HepG2 (cell line): ENCODE results near the gene DHRS4L2. TPM values are rescaled to one million over a fixed set of nuclear protein-coding genes. Genes with fewer than 3 reads are reported as not detected.
"Not testable (repeated sequence)": the region's sequence is repeated elsewhere in the genome, so short reads cannot be mapped to it uniquely, and the experiment has no call there.

Experiments
- ATAC-seq: fragments of 200-7000 bp; cut with Tn5 transposase; 3 replicates; pipeline ENCODE4 v1.9.1; 2020; ENCODE audit warnings: mild to moderate bottlenecking, moderate library complexity
- BruUV-seq: library from RNA; stranded (reverse); fragments of 400-500 nt; replicated peaks from 2 replicates; lab custom pipeline; 2021; lab: Mats Ljungman, UMichigan
- CTCF ChIA-PET: fragments of 300-600 bp; formaldehyde crosslinking; extraction: SDS; loops from one replicate; lab custom pipeline; 2021; ENCODE audit warnings: low total read pairs, inconsistent platforms, low intra/inter-chr PET ratio; lab: Yijun Ruan, JAX
- POLR2A ChIA-PET: fragments of 350-600 bp; sonication (Branson Sonifier 250); formaldehyde crosslinking; loops from one replicate; lab custom pipeline; 2020; ENCODE audit warnings: antibody characterized with exemption, inconsistent platforms; lab: Yijun Ruan, JAX
- DNase-seq: peaks from one replicate; pipeline ENCODE4 v3.0.0-alpha.2; 2015; ENCODE audit warnings: low spot score
- FAIRE-seq: peaks from 3 replicates; lab custom pipeline; 2011; peaks lifted over from hg19 to GRCh38; lab: Jason Lieb, UNC
- H2AFZ ChIP-seq: one replicate; pipeline ENCODE4 v1.6.1; 2011; ENCODE audit warnings: low read length, inconsistent platforms
- H3K27ac ChIP-seq: fragments of 300-600 bp; 3 replicates; pipeline ENCODE4 v1.8.0; 2011; ENCODE audit warnings: mixed run types, mild to moderate bottlenecking, mixed read lengths, low read length, inconsistent platforms; ENCODE audit not compliant: insufficient read depth; ENCODE audit errors: extremely low read length
- H3K27me3 ChIP-seq, 2 experiments: fragments of 200-600 bp in 1 of 2; 2 replicates in 1 of 2; 3 replicates in 1 of 2; pipeline versions ENCODE4 v1.6.0 to v1.8.0; 2011; ENCODE audit warnings: low read length in 2 of 2, mild to moderate bottlenecking in 2 of 2, moderate library complexity in 2 of 2, inconsistent platforms in 1 of 2; ENCODE audit not compliant: insufficient read depth in 2 of 2, control insufficient read depth in 1 of 2
- H3K36me3 ChIP-seq, 2 experiments: fragments of 200-600 bp in 1 of 2; replicated peaks in 1 of 2; 2 replicates in 1 of 2; 3 replicates in 1 of 2; pipeline versions ENCODE4 v1.5.1 to v1.8.0; 2011; ENCODE audit warnings: low read length in 2 of 2, inconsistent platforms in 1 of 2; ENCODE audit not compliant: insufficient read depth in 2 of 2, control insufficient read depth in 1 of 2
- H3K4me1 ChIP-seq: 2 replicates; pipeline ENCODE4 v1.5.1; 2012; ENCODE audit warnings: low read length, inconsistent platforms; ENCODE audit not compliant: insufficient read depth
- H3K4me2 ChIP-seq: 2 replicates; pipeline ENCODE4 v1.6.0; 2011; ENCODE audit warnings: low read depth, low read length, inconsistent platforms
- H3K4me3 ChIP-seq, 3 experiments: fragments of 200-600 bp in 1 of 3; sonication (generic), shearing (Covaris generic) in 1 of 3; replicated peaks in 1 of 3; 2 replicates each; pipeline ENCODE4 v1.5.1; 2011 to 2016; ENCODE audit warnings: low read length in 3 of 3, inconsistent platforms in 2 of 3, low read depth in 2 of 3, mild to moderate bottlenecking in 2 of 3, control low read depth in 1 of 3, mixed read lengths in 1 of 3; ENCODE audit not compliant: insufficient read depth in 1 of 3
- H3K79me2 ChIP-seq: one replicate; pipeline ENCODE4 v1.6.1; 2011; ENCODE audit warnings: low read length, inconsistent platforms; ENCODE audit not compliant: insufficient read depth
- H3K9ac ChIP-seq: 2 replicates; pipeline ENCODE4 v1.6.0; 2011; ENCODE audit warnings: mild to moderate bottlenecking, low read depth, low read length, inconsistent platforms; ENCODE audit not compliant: insufficient read depth
- H3K9me3 ChIP-seq: 2 replicates; pipeline ENCODE4 v1.5.1; 2012; ENCODE audit warnings: mild to moderate bottlenecking, low read length
- H4K20me1 ChIP-seq: 2 replicates; pipeline ENCODE4 v1.6.0; 2011; ENCODE audit warnings: inconsistent platforms, mild to moderate bottlenecking, low read length, moderate library complexity; ENCODE audit not compliant: insufficient read depth
- ATF4 ChIP-seq, 2 experiments: fragments of 450-650 bp in 1 of 2; sonication (generic) in 1 of 2; formaldehyde crosslinking; IDR thresholded peaks; 2 replicates each; pipeline versions ENCODE4 v1.5.0 to v1.8.0; 2020 to 2022; ENCODE audit warnings: mild to moderate bottlenecking in 1 of 2, missing genetic modification reagents in 1 of 2
- BATF2 ChIP-seq: sonication (generic); formaldehyde crosslinking; IDR thresholded peaks from 2 replicates; pipeline ENCODE4 v1.8.0; 2022; ENCODE audit warnings: mild to moderate bottlenecking, missing genetic modification reagents, moderate library complexity
- FOSL2 ChIP-seq: sonication (generic); formaldehyde crosslinking; IDR thresholded peaks from 2 replicates; pipeline ENCODE4 v1.4.0; 2020; ENCODE audit warnings: missing genetic modification reagents
- MLLT10 ChIP-seq: sonication (generic); formaldehyde crosslinking; IDR thresholded peaks from 2 replicates; pipeline ENCODE4 v1.4.0; 2020; ENCODE audit warnings: missing genetic modification reagents
- NONO ChIP-seq, 2 experiments: fragments of 450-650 bp in 1 of 2; sonication (generic) in 1 of 2; formaldehyde crosslinking in 1 of 2; IDR thresholded peaks in 1 of 2; conservative IDR thresholded peaks in 1 of 2; 2 replicates each; pipeline versions ENCODE4 v1.6.1 to v1.8.0; 2017 to 2022; ENCODE audit warnings: mild to moderate bottlenecking in 1 of 2, missing genetic modification reagents in 1 of 2, moderate library complexity in 1 of 2
- ZNF574 ChIP-seq: sonication (generic); formaldehyde crosslinking; IDR thresholded peaks from 2 replicates; pipeline ENCODE4 v1.4.0; 2020; ENCODE audit warnings: missing genetic modification reagents
- ZNF605 ChIP-seq: sonication (generic); formaldehyde crosslinking; IDR thresholded peaks from 2 replicates; pipeline ENCODE4 v1.8.0; 2022; ENCODE audit warnings: mild to moderate bottlenecking, missing genetic modification reagents
- ZNF776 ChIP-seq: sonication (generic); formaldehyde crosslinking; IDR thresholded peaks from 2 replicates; pipeline ENCODE4 v1.4.0; 2020; ENCODE audit warnings: mild to moderate bottlenecking, missing genetic modification reagents
- ZNF841 ChIP-seq: sonication (generic); formaldehyde crosslinking; IDR thresholded peaks from 2 replicates; pipeline ENCODE4 v1.8.1; 2023; ENCODE audit warnings: missing genetic modification reagents, borderline replicate concordance
- WGBS: methylation state at CpG from one replicate; pipeline ENCODE4 v1.1.6; 2017; ENCODE audit warnings: low lambda C conversion rate; 5-methylcytosine and 5-hydroxymethylcytosine counted together
- in situ Hi-C: cut with HindIII; loops from 2 replicates; pipeline ENCODE4 v1.10.0; 2017; ENCODE audit warnings: low pct_unique_long_range_greater_than_20kb; ENCODE audit not compliant: extremely low pct_ligation_motif_present
- intact Hi-C: fragments of 100-400 bp; cut with micrococcal nuclease; formaldehyde crosslinking; loops from one replicate; pipeline ENCODE4 v1.10.0; 2022; ENCODE audit not compliant: unreplicated experiment
- polyA plus RNA-seq, 8 experiments: library from polyadenylated mRNA; depleted of rRNA in 3 of 8; stranded (reverse) in 7 of 8; unstranded in 1 of 8; fragments of >200 nt; fragmentation: Illumina TruSeq in 4 of 8; extraction: Trizol in 4 of 8; gene quantifications; 2 replicates each; pipeline versions ENCODE4 v1.2.1 to v1.2.3, GENCODE V29; 2011 to 2016; ENCODE audit warnings: low read depth in 4 of 8, missing spikeins in 1 of 8, mixed read lengths in 1 of 8; ENCODE audit not compliant: insufficient read depth in 1 of 8
- total RNA-seq, 5 experiments: library from RNA; depleted of rRNA; stranded (reverse); fragments of >200 nt; fragmentation: Illumina TruSeq; extraction: Trizol; gene quantifications; 2 replicates each; pipeline ENCODE4 v1.2.3, GENCODE V29; 2016; ENCODE audit warnings: low read depth in 1 of 5

Gene DHRS4L2
- total and polyA plus RNA-seq, 2 of the 13 experiments (the other 11 are each of a cell fraction or from before 2014, with no cell fraction given): 24.7 to 38.2 TPM

DNA sequence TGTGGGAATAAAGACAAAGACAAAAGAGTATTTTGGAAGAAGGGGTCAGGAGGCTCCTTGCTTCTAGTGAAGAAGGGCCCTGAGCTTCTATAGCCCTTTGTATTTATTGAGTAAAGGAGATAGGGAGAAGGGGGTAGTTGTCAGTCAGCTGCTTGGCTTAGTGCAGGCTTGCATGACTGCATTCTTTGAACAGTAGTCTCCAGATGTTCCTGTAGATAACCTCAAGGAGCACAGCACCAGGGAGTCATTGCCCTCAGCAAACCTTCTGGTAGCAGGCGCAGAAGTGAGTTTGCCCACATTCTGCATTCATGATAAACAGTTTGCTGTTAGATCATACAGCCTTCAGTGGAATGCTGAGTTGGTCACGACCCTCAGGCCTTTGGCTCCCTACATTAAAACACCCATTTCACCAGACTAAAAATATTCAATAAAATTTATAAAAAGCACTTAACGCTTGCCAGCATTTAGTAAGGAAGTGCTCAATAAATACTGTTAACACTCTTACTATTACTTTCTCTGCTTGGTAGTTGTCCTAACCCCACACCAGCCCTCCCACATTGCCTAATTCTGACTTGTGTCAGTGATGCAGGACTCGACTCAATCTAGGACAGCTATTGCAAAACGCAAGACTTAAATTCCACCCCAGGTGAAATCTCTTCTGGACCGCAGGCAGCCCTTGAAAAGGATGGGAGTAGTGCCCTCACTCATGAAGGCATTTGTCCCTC is 38.2 kb upstream of the DHRS4L2 start:
- no peak for ATAC-seq
- POLR2A ChIA-PET: interaction anchor here (1.6 to 3.1 kb wide), 2 partner anchors 315 to 317 kb away, joined by 5 to 17 read pairs; partner anchors contain the start of gene DHRS2
- 73% methylated on average over 6 of the region's 6 CpGs for WGBS

GRCh38 chr14:23951136-23951466 is 37.6 kb upstream of the DHRS4L2 start:
- intact Hi-C loops: loop anchor here (5.0 kb wide), 1 partner anchor 69 kb away; no protein-coding TSS in a partner anchor
- in situ Hi-C loops: not testable (repeated sequence)
- POLR2A ChIA-PET: interaction anchor here (1.6 to 3.1 kb wide), 2 partner anchors 315 to 318 kb away, joined by 5 to 17 read pairs; partner anchors contain the start of gene DHRS2

More for the DNA sequence above, 38.2 kb upstream of the DHRS4L2 start:
- CTCF ChIA-PET: no interaction called here
- H3K4me1 ChIP-seq: peaks cover 27% of the 10 kb centered on the region
- H3K36me3 ChIP-seq: no peaks in the 10 kb centered on the region
- peaks cover 5% of the 10 kb centered on the region for H3K79me2 ChIP-seq
- H2AFZ ChIP-seq: no peak overlapping the region
- no peaks in the 10 kb centered on the region for H3K27me3 ChIP-seq
- no peak overlapping the region for H3K27ac ChIP-seq
- H3K4me3 ChIP-seq: no peak overlapping the region
- in situ Hi-C loops (no loop called here), intact Hi-C loops (loop anchor here (5.0 kb wide), 1 partner anchor 68 kb away; no protein-coding TSS in a partner anchor)
- BruUV-seq: no TSS peak
- no peak overlapping the region for H3K4me2 ChIP-seq
- DNase-seq (no peak), FAIRE-seq (no peak)
- no peaks in the 10 kb centered on the region for H3K9me3 ChIP-seq
- H4K20me1 ChIP-seq: no peaks in the 10 kb centered on the region
- TF ChIP-seq ZNF605 (peak; percentile 48; the same call in 1 of the 2 replicates), NONO (IDR thresholded peaks at IDR 0.05) (no peak), NONO (CRISPR knock-in tag; conservative IDR thresholded peaks at IDR 0.05) (0 out of 2 replicates have a peak, but pooled peaks have one; percentile 27), ZNF776 (CRISPR knock-in tag) (no peak), ZNF841 (CRISPR knock-in tag) (0 out of 2 replicates have a peak, but pooled peaks have one; percentile 31), FOSL2 (no peak), ZNF574 (CRISPR knock-in tag) (0 out of 2 replicates have a peak, but pooled peaks have one; percentile 20), BATF2 (CRISPR knock-in tag) (0 out of 2 replicates have a peak, but pooled peaks have one; percentile 40), ATF4 (CRISPR knock-in tag; IDR thresholded peaks at IDR 0.05) (0 out of 4 replicates have a peak, but pooled peaks of 1 of the 2 experiments have one; percentile 10), MLLT10 (CRISPR knock-in tag) (no peak)
- no peak overlapping the region for H3K9ac ChIP-seq

More at GRCh38 chr14:23951136-23951466, 37.6 kb upstream of the DHRS4L2 start:
- not testable (repeated sequence) for H2AFZ ChIP-seq, H4K20me1 ChIP-seq, FAIRE-seq, ATAC-seq, H3K4me2 ChIP-seq, BruUV-seq, H3K36me3 ChIP-seq, H3K27me3 ChIP-seq, H3K9ac ChIP-seq, H3K9me3 ChIP-seq, DNase-seq, H3K79me2 ChIP-seq, H3K4me3 ChIP-seq, H3K27ac ChIP-seq
- WGBS: 82% methylated on average over 3 of the region's 3 CpGs
- CTCF ChIA-PET: interaction anchor here (1.2 kb wide), 1 partner anchor 21 kb away, joined by 6 read pairs; no protein-coding TSS in a partner anchor
- peaks cover 27% of the 10 kb centered on the region for H3K4me1 ChIP-seq
